HG03521 (cell line): ENCODE measurements around the gene COL18A1.
"Not testable (repeated sequence)": the region's sequence is repeated elsewhere in the genome, so short reads cannot be mapped to it uniquely, and the experiment has no call there.

ENCODE experiments used
- ATAC-seq: cut with Tn5 transposase; IDR thresholded peaks from one replicate; pipeline ENCODE4 v1.9.1; 2021; ENCODE audit warnings: mild to moderate bottlenecking, moderate library complexity; ENCODE audit not compliant: unreplicated experiment

Gene COL18A1

DNA sequence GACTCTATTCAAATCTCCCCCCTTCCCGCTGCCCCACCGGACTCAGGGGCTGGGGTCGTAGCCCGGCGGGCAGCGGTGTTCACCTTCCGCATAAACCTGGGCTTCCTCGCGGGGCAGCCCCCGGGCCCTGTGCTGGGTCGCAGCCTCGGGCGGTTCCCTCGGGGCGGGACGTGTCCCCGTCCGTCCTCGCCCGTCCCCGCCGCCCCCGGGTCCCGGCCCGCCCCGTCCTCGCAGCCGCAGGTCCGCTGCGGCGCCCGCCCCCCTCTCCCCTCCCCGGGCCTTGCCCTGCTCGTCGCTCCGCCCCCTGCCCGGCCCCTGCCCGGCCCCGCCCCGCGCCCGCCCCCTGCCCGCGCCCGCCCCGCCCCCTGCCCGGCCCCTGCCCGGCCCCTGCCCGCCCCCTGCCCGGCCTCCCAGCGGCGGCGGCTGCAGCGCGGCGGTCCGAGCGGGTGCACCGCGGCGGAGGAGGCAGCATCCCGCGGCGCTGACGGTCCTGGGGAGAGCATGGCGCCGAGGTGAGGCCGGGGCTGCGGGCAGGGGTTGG lies at the start of gene COL18A1:
TSS of gene COL18A1 (plus strand) at position 436 of the 541 bp plus-strand sequence. CDS start at position 502, 66 bp downstream.
- no peak for ATAC-seq

DNA sequence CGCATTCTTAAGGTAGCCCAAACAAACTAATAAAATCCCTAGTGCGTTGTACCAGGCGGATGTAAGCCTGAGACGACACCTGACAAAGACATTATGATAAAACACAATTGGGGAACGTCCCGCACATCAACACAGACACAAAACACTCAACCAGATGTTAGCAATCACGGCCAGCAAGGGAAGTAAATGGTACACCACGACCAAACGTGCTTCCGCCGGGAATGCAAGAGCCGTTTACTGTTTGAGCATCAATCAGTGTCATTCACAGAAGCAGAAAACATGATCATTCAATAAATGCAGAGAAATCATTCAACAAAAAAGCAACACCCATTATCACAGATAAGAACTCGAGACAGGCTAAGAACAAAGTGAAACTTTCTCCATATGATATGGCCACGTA lies 49.4 kb upstream of the COL18A1 start:
- no peak for ATAC-seq

DNA sequence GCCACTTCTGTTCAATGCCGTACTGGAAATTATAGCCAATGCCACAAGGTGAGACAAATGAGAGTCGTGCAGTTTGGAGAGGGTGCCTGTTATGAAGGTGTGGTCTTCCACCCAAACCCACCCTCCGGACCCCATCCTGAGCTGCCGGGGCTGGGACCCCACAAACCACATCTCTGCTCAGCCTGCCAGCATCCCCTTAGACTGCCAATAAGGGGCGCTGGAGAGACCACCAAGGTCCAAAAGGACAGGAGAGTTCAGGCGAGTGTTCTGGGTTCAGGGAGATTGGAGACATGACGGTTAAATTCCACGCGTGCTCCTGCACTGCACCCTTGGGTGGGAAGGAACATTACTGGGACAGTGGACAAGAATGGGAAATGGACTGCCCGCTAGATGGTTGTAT lies 48.7 kb upstream of the COL18A1 start:
- no peak for ATAC-seq

DNA sequence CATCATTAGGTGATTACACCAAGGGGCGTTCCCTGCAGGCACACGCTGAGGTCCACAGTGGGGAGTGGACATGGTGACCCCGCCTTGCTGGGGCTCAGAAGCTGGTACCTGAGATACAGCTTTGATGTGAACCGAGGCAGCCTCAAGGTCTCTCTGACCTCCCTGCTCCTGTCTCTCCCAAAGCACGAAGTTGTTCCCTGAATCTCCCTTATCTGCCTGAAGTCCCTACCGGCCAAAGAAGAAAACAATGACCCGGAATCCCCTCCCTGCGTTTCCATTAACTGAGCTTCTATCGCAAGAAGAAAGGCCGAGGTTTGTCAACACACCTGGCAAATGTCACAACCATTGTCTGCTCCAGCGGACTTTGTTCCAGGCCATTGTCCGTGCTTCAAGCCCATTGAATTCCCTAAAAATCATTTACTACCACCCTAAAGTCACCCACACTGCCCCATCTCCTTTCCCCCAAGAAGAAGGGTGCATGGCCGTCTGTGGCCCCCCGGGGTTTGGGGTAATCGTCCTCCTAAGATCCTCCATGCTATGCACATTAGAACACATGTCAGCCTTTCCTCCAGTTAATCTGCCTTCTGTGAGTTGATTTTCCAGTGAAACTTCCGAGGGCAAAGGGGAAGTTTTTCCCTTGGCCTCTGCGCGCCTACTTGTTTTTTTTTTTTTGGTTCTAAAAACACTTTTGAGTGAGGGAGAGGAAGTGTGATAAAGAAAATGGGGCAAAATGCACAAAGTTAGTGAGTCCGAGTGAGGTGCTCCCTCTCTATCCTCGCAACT lies 48.1 kb upstream of the COL18A1 start:
- no peak for ATAC-seq

DNA sequence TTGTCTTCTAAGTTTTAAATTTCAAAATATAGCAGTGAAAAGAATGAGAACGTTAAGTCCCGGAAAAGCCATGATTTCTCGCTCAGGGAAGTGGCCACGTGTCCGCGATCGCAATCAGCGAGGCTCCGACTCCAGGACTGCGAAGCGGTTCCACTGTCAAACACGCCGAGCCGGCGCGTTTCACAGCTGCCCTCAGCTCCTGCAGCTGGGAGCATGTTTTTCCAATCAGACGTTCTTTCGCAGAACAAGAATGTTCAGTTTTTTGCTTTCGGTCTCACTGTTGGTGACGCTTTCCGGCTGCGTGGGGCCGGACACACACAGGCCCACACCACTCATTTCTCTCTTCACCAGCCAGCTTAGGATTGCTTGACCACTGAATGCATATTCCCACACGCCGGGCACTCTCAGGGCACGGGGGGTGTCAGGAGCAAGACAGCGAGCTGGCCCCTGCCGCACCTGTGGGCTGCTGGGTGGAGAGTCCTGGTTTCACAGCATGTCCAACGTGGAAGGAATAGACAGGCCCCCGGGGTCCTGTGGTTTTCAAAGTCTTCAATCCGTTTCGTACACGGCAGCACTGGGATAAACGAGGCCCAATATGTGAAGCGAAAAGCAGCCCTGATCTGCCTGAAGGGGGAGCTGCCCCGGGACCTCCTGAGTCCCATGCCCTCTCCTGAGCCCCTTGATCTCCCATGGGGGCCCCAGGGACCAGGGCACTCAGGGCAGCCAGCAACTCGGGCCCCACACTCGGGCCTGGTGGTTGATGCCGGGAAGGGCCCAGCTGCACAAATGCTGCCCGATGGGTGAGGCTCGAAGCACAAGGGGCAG lies 47.3 kb upstream of the COL18A1 start:
- no peak for ATAC-seq

DNA sequence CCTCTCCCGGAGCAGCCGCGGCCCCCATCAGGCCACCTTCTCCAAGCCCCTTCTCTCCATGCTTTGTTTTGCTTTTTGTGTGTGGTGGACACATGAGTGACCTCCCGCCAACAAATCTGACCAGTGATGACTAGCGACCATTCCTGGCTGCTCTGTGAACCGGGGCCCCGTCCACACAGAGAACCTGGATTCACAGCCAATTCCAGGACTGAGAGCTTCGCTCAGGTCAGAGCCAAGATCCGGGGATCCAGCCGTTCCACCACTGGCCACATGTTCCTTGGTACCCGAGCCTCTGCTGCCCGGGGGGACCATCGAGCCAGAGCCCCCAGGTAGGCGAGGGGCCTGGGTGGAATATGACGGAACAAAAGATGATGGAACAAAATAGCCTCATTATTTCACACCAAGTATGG lies 46.7 kb upstream of the COL18A1 start:
- ATAC-seq, result no peak

DNA sequence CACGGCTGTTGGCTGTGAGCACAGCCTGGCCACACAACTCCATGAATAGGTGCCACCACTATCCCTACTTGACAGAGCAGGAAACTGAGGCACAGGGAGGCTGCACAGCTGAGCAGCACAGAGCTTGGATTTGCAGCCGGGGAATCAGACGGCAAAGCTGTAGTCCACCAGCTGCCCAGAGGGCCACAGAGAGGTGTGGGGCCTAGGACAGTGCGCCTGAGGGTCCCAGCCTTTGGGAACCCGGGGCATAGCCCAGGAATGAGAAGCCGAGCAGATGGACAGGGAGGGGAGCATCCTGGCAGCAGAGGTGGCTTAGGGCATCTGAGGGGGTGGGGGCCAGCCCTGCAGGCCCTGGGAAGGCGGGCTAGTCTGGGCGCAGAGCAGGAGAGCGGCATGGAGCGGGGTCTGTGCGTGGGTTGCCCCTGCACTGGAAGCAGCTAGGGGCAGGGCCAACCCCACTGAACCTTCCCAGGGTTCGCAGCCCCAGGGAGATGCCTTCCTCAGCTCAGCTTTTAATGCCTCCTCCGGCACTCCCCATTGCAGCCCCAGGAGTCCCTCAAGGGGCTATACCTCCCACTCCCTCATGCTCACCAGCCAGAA lies 46.2 kb upstream of the COL18A1 start:
- ATAC-seq, result no peak

DNA sequence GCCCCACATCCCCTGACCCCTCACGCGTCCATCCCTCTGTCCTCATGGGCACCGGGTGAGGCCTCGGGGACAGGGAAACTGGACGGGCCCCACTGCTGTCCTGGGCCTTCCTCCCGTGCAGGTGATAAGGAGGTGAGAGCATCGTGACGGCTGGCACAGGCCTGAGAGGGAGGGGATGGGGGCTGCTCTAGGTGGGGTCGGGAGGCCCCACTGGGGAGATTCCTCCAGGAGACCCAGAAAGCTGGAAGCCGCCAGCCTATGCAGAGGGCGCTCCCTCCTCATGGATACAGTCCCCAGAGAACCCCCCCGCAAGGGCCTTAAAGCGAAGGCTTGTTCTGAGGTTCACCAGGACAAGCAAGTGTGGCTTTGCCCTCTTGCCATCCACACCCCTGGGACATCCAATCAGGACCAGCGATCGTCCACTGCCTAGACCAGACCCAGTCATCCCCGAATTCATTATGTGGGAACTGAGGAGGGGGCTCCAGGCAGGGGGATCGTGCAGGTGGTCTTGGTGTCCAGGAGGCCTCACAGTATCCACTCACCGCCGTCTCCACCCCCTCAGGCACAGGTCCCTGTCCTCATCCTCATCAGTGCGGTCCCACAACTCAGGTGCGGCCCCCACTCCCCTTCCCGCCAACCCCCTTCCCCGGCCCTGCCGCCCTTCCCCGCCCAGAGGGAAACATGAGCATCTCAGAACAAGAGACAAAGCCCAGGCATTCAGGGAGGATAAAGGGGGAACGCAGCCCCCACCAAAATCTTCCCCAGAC lies 45.3 kb upstream of the COL18A1 start:
- no peak for ATAC-seq

DNA sequence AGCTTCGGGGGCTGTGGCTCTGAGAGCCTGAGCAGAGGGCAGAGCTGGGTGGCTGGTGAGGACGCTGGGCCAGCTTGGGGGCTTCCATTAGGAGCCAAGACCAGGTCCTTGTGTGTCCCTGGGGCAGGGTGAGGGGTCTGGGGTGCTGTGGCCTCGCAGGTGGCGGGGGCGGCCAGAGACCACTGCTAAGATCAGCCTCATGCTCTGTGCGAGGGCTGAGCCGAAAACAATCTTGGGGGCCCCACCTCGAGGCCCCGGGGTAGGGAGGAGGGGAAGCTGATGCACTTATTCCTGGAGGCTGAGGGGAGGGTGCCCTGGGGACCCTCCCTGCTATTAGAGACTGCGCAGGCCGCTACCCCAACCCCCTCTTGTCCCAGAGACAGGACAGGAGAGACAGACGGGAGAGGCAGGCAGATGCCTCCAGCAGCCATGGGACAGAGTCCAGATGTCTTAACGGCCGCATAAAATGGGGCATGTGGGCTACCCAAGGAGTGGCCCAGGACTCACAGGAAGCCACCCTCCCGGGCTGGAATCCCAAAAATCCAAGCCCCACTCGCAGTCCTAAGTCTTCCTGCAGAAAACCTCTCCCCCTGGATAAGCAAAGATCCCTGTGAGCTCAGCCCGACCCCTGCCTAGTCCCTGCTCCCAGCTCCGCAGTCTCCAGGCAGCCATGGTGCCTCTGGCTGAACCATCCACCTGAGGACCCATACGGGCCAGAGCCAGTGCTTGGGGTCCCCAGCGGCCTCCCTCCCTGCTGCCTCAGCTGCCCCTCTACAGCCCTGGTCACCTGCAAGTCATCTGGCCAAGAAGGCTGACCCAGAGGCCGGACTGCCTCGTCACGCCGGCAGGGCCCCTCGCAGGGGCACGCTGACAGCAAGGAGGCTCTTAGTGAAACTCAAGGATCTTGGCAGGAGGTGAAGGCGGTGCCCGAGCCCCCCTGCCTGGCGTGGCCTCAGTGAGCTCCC lies 43.6 kb upstream of the COL18A1 start:
- no peak for ATAC-seq

DNA sequence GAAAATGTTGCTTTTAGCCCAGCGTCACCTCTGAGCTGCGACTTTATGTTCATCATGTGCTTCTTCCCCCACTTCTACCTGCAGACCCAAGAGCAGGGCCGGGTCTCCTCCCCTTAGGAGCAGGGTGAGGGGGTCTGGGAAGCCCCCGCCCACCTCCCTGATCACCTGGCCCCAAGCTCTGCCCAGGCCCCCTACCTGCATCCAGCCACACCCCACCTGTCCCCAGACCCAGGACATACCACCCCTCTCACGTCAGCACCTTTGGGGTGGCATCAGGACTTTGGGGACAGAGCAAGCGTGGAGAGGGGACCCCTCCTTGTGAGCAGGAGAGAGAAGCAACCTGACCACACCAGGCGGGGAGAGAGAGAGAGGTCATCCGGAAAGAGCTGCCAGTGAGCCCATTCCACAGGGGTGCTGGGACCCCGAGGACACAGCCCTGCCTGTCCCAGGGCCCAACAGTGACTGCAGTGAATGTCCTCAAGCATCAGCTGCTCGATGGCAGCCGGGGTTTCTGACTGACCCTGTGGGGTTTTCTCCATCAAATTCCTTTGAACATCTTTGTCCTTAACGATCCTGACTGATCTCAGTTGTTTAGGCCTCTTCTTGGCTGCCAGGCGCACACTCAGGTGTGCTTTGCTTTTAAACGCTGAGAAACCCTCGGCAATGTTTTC lies 42.8 kb upstream of the COL18A1 start:
- no peak for ATAC-seq

DNA sequence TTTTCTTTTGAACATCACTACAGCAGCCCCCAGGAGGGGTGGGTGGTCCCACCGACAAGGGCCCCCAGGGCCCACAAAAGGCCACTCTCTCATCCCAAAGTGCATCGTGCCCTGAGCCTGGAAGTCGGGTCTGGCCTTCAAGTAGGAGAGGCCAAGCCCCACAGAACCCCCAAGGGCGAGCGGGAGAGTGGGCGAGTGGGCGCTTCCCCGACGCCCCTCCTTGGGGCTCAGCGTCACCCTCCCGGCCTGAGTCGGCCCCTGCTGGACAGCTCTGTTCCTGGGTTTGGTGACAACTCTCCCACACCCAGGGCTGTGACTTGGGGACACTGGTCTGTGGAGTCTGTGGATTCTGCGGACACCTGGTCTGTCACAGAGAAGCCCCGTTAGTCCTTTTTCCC lies 42.2 kb upstream of the COL18A1 start:
- ATAC-seq, result no peak

DNA sequence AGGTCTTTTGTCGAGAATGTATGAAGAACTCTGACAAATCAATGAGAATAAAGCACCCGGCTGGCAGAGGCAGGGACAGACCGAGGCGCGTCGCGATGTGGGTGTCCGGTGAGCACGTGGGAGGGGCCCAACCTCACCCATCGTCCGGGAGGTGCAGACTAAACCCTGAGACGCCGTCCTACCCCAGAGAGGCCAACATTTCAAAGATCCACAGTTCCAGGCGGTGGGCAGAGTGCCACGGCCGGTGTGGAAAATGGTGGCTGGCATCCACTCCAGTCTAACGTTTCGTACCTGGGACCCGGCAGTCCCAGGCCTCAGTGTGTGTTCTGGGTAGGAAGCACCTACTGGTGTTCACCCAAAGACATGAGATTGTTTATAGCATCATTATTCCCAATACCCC lies 41.7 kb upstream of the COL18A1 start:
- not testable (repeated sequence) for ATAC-seq

DNA sequence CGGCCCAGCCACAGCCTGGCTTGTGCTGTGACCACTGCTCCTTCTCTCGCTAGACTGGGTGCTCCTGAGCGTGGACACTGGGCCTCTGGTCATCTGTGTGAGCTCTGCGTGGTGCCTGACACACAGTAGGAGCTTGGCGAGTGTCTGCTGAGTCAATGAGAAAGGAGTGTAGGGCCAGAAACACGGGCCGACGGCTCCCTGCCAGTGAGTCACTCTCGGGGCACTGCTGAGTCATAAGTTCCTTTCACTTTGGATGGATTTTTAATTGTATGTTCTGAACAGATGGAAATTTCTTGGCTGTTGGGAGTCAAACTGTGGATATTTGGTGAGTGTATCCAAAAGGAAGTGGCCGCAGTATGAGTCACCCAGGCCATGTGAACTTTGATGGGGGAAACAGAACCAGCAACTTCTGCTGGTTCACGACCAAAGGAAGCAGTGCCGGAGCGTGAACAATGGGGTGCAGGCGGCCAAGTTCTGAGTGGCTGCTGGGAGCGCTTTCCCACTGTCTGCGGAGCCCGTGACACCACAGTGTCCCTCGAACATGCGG lies 41.0 kb upstream of the COL18A1 start:
- no peak for ATAC-seq

DNA sequence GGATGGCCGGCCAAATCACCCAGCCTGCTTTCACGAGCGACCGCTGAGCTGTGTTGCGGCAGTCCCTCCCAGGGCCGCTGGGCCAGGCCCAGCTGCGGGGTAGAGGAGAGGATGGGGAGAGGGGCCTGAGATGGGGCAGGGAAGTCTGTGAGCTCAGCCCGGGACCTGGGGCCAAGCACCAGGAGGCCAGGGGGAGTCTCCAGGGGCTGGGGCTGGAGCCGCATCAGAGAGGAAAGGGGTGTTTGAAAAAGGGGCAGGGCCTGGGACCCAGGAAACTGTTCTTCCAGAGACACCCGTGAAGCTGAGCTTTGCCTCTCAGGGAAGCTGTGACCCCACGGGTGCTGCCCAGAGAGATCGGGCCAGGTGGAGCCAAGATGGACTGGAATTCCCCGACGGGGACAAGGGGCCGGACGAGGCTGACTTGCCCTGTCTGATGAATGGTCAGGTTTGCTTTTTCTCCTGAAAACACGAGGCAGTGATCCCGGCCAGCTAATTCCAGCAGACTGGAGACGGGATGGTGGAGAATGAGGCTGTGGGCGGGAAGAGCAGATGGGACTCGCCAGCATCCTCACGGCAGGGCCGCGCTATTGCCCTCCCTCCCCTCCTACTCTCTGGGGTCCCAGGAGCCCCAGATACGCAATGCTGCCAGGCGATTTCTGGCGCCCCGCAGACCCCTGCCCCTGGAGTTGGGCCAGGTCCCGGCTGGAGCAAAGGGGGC lies 40.3 kb upstream of the COL18A1 start:
- no peak for ATAC-seq

DNA sequence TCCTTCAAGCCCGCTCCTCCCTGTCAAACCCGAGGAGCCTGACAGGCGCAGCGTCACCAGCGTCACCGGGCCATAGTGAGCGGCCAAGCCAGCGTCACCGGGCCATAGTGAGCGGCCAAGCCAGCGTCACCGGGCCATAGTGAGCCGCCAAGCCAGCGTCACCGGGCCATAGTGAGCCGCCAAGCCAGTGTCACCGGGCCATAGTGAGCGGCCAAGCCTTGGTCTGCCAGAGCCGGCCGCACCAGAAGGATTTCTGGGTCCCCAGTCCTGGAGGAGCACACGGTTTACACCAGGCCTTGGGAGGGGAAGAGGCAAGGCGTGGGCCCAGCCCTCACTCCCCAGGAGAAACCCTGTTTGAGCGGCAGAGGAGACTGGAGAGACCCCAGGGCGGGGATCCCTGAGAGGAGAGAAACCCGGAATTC lies 39.8 kb upstream of the COL18A1 start:
- ATAC-seq, result no peak

DNA sequence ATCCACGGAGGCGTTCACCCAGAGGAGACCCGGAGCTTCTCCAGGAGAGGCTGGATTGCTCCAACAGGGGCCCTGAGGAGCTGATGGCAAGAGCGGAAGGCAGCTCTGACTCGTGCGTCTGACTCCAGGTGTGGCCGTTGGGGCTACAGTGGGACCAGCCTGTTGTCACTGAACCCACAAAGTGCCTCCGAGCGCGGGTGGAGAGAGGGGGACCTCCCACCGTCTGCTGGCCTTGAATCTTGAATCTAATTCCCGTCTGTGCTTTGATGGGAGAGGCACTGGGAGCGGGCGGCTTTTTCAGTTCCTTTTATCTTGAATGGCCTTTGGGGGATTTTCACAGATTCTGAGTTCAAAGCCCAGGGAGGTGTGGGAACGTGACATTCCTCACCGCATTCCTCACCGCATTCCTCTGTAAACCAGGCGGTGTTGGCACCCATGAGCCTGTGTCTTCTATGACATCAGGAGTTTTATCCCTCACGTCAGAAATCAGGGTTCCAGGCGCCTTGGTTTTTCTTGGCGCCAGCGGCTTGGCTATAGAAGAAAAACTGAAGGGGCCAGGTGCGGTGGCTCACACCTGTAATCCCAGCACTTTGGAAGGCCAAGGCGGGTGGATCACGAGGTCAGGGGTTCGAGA lies 39.2 kb upstream of the COL18A1 start:
- ATAC-seq, result no peak

DNA sequence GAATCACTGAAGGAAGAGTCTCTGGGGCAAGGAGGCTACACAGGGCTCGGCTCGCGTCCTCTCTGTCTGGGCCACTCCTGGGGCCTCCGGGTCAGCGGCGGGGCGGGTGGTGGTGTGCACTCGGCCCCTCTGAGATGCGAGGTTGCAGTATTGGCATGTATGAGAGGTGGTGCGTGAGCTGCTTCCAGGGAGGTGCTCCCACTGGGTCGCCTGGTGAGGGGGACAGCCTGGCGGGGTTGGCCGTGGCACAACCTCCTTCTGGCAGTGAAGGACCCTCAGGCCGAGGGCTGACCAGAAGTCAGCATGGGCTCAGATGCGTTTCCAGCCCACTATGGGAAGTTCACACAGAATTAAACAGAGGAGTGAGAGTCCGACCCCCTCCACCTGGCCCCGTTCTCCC lies 38.5 kb upstream of the COL18A1 start:
- no peak for ATAC-seq
